HG03442 (cell line): Measurements from ENCODE around the gene FYN.
"Not testable (repeated sequence)": the region's sequence is repeated elsewhere in the genome, so short reads cannot be mapped to it uniquely, and the experiment has no call there.

Experiments
- ATAC-seq: cut with Tn5 transposase; IDR thresholded peaks from one replicate; pipeline ENCODE4 v1.9.1; 2021; ENCODE audit warnings: mild to moderate bottlenecking, moderate library complexity; ENCODE audit not compliant: unreplicated experiment

The FYN gene

GRCh38 chr6:111873178-111874024 is at the start of gene FYN:
TSS of gene FYN (minus strand) at chr6:111873452. CDS start at chr6:111720051, 153,401 bp downstream.
- ATAC-seq: peak; percentile 95

GRCh38 chr6:111922454-111923297 is 49.4 kb upstream of the FYN start:
- ATAC-seq: no peak

- no peak for ATAC-seq
Measured at GRCh38 chr6:111921103-111921502, 47.9 kb upstream of the FYN start.

- no peak for ATAC-seq
Measured at GRCh38 chr6:111920578-111920977, 47.3 kb upstream of the FYN start.

- ATAC-seq: no peak
Measured at GRCh38 chr6:111918825-111919224, 45.6 kb upstream of the FYN start.

- no peak for ATAC-seq
Measured at GRCh38 chr6:111916747-111917146, 43.5 kb upstream of the FYN start.

- no peak for ATAC-seq
Measured at GRCh38 chr6:111914617-111915016, 41.4 kb upstream of the FYN start.

- no peak for ATAC-seq
Measured at GRCh38 chr6:111912904-111913303, 39.7 kb upstream of the FYN start.

GRCh38 chr6:111911428-111911827 is 38.2 kb upstream of the FYN start:
- ATAC-seq: no peak

GRCh38 chr6:111909238-111909637 is 36.0 kb upstream of the FYN start:
- ATAC-seq: no peak

- ATAC-seq: not testable (repeated sequence)
Measured at GRCh38 chr6:111908365-111908764, 35.1 kb upstream of the FYN start.

GRCh38 chr6:111900735-111901134 is 27.5 kb upstream of the FYN start:
- no peak for ATAC-seq

- ATAC-seq: no peak
Measured at GRCh38 chr6:111899531-111899930, 26.3 kb upstream of the FYN start.

GRCh38 chr6:111898452-111898851 is 25.2 kb upstream of the FYN start:
- no peak for ATAC-seq

- no peak for ATAC-seq
Measured at GRCh38 chr6:111894951-111895350, 21.7 kb upstream of the FYN start.

- ATAC-seq: no peak
Measured at GRCh38 chr6:111894272-111894671, 21.0 kb upstream of the FYN start.

GRCh38 chr6:111892431-111892830 is 19.2 kb upstream of the FYN start:
- ATAC-seq: no peak

GRCh38 chr6:111890988-111891387 is 17.7 kb upstream of the FYN start:
- ATAC-seq: no peak

GRCh38 chr6:111888928-111889695 is 15.9 kb upstream of the FYN start:
- no peak for ATAC-seq

GRCh38 chr6:111886793-111887192 is 13.5 kb upstream of the FYN start:
- not testable (repeated sequence) for ATAC-seq

GRCh38 chr6:111885373-111886027 is 12.2 kb upstream of the FYN start:
- no peak for ATAC-seq
